GM12878 (cell line): ENCODE data around the gene SLC39A11.

Source experiments
- CTCF ChIP-seq, 3 experiments: IDR thresholded peaks in 2 of 3; conservative IDR thresholded peaks in 1 of 3; 2 replicates each; pipeline ENCODE4 v1.5.1; 2011; ENCODE audit warnings: low read depth in 3 of 3, low read length in 3 of 3, mild to moderate bottlenecking in 3 of 3, control low read depth in 2 of 3, moderate library complexity in 2 of 3, inconsistent platforms in 1 of 3, mixed read lengths in 1 of 3; ENCODE audit not compliant: control insufficient read depth in 2 of 3, insufficient read depth in 1 of 3; ENCODE audit errors: extremely low read depth in 1 of 3
- ESRRA ChIP-seq: IDR thresholded peaks from 2 replicates; pipeline ENCODE4 v1.6.1; 2012; ENCODE audit warnings: mild to moderate bottlenecking, low read length, improper control_type of control experiment
- MAX ChIP-seq: IDR thresholded peaks from 2 replicates; pipeline ENCODE4 v1.6.1; 2012; ENCODE audit warnings: low read depth, low read length, improper control_type of control experiment
- MEF2A ChIP-seq: IDR thresholded peaks from 2 replicates; pipeline ENCODE4 v1.6.1; 2011; ENCODE audit warnings: low read depth, mild to moderate bottlenecking, low read length, moderate library complexity; ENCODE audit not compliant: insufficient read depth
- NR2F1 ChIP-seq: fragments of 450-650 bp; conservative IDR thresholded peaks from 2 replicates; pipeline ENCODE4 v1.6.1; 2017; ENCODE audit warnings: mild to moderate bottlenecking
- POLR2A ChIP-seq: IDR thresholded peaks from 2 replicates; pipeline ENCODE4 v1.6.1; 2011; ENCODE audit warnings: low read depth, mild to moderate bottlenecking, low read length
- POLR2AphosphoS5 ChIP-seq: IDR thresholded peaks from 2 replicates; pipeline ENCODE4 v1.6.1; 2011; ENCODE audit warnings: mild to moderate bottlenecking, low read length, inconsistent platforms
- POU2F2 ChIP-seq: IDR thresholded peaks from 3 replicates; pipeline ENCODE4 v1.6.1; 2011; ENCODE audit warnings: low read depth, mild to moderate bottlenecking, low read length, borderline replicate concordance
- RAD21 ChIP-seq: IDR thresholded peaks from 2 replicates; pipeline ENCODE4 v1.6.1; 2011; ENCODE audit warnings: mild to moderate bottlenecking, low read depth, low read length, moderate library complexity; ENCODE audit not compliant: insufficient read depth
- SUZ12 ChIP-seq: fragments of 200-600 bp; sonication (generic); IDR thresholded peaks from one replicate; pipeline ENCODE4 v1.6.1; 2018; ENCODE audit warnings: antibody characterized with exemption, mild to moderate bottlenecking; ENCODE audit not compliant: unreplicated experiment
- ZNF274 ChIP-seq: IDR thresholded peaks from one replicate; pipeline ENCODE4 v1.8.0; 2011; ENCODE audit not compliant: insufficient read length, insufficient read depth

- TF ChIP-seq ESRRA, result no peak
- no peak for TF ChIP-seq POLR2A
- no peak for TF ChIP-seq CTCF (IDR thresholded peaks at IDR 0.05 in 2 of 3, conservative IDR thresholded peaks at IDR 0.05 in 1 of 3; ENCODE audit: control insufficient read depth in 2 of 3, extremely low read depth in 1 of 3, insufficient read depth in 1 of 3, low read depth in 3 of 3, low read length in 3 of 3)
- no peak for TF ChIP-seq RAD21
- TF ChIP-seq POLR2AphosphoS5, result no peak
- TF ChIP-seq NR2F1, result no peak
- TF ChIP-seq SUZ12, result no peak
- TF ChIP-seq MAX, result no peak
- TF ChIP-seq POU2F2, result no peak
- no peak for TF ChIP-seq MEF2A
- no peak for TF ChIP-seq ZNF274
These were observed 36.0 kb upstream of the SLC39A11 start for GRCh38 chr17:73128496-73128895.
